ENCODE measurements around the gene RAB37.

The RAB37 gene

DNA sequence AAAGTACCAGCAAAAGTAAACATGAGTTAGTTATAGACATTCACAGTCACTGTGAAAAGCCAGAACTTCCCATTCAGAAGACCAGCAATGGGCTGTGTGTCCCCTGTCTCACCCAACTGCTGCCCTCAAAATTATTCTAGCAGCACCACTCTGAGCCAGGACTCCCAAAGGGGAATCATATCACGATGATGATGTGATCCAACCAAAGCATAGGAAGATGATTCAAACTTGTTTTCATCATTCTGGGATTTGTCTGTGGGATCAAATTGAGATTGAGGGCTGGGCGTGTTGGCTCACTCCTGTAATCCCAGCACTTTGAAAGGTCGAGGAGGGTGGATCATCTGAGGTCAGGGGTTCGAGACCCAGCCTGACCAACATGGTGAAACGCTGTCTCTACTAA is 45.5 kb downstream of the RAB37 start:
- no peak for DNase-seq

DNA sequence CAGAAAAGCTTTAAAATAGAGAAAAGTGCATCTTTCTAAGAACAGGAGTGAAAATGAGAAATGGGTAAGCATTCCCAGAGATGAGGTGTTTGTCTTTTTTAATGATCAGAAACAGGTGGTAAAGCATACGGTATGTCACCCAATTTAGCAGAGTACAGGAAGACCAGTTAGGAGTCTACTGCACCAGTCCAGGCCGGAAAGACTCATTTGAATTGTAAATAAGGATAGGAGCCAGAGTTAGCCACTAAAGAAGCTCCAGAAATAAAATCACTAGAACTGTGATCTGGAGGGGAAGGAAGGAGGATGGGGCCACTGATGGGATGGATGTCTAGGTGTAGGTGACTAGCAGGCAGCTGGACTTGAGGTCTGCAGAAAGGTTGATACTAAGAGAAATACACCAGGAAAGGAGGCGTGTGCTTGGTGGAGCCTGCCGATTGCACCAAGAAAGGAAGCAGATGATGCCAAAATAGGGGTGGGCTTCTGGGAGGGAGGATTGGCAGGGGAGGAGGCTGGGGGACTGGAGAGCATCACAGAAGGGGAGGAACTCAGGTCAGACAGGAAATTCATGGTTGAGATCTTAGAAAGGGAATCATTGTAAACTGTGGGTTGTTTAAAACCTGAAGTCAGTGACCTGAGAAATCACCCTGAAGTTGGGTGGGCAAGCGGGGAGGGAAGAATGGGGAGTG is 47.2 kb downstream of the RAB37 start:
- DNase-seq, result peak in 1 of 2 experiments; percentile 10

DNA sequence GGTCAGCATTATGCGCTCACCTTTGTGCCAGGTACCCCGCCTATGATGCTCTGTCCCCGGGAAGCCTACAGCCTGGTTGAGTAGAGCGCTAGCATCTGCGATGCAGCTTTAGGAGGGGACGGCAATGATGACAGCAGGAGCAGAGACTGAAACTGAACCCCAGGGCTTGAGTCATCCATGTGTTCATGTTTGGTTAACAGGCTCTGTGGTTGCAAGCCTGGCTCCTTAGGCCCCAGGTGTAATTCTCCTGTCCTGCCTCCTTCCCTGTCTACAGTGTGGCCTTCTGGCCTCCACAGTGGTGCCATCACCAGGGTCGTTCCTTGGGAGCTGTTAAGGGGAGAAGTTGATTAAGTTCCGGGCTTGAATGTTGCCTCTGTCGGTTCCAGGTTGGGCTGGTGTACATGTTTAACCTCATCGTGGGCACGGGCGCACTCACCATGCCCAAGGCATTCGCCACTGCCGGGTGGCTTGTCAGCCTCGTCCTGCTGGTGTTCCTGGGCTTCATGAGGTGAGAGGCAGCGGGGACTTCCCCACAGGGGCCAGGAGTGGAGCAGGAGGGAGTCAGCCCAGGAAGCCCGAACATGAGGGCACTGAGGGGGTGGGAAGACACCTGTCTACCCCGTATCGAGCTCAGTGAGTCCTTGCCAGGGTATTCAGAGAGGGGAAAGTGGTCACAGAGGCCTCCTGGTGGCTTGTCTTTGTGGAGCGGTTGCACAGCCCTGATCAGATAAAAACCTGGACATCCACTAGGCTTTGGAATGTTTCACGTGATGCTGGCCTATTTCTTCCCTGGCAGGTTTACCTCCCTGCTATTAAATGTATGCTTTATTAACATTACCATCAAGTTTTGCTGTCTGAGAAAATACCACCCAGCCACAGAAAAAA is 48.3 kb downstream of the RAB37 start:
- DNase-seq, result no peak

DNA sequence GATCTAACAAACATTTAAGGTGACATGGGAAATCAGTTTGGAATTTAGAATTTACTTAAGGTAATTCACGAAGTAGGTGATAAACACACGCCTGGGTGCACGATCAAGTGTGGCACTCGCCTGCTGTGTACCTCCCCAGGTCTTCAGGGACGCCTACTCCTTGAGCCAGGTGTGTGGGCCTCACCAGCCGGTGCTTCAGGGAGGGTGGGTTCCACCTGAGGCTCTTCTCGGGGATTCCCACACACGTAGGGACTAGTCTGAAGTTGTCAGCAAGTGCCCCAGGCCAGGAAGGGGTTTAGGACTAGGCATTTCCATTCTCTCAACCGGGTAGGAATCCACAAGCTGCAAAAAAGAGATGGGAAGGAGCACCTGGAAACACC is 48.9 kb downstream of the RAB37 start:
- no peak for DNase-seq

DNA sequence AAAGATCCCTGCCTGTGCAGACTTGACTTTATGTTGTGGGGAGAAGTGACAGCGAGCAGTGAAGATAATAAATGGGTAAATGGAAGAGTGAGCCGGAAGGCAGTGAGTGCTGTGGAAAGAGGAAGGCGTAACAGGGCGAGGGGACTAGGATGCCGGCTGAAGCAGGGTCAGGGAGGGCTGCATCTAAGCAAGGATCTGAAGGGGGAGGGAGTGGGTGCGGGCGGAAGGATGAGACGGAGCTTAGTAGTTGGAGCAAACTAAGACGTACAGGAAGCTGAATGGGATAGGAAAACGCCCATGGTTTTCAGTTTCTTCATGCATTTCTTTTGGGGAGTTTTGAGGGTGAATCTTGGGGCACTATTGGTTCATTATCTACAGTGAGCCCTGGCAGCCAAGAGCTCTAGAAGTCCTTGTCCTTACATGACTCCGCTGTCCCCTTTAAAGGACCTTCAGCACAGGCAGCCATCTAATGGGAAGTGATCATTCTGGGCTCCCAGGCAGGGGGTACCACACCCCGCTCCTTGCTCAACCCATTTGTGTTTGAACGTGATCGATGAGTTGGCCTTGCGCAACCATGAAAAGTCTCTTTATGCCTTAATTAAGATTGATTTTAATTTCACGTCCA is 49.5 kb downstream of the RAB37 start:
- no peak for DNase-seq

DNA sequence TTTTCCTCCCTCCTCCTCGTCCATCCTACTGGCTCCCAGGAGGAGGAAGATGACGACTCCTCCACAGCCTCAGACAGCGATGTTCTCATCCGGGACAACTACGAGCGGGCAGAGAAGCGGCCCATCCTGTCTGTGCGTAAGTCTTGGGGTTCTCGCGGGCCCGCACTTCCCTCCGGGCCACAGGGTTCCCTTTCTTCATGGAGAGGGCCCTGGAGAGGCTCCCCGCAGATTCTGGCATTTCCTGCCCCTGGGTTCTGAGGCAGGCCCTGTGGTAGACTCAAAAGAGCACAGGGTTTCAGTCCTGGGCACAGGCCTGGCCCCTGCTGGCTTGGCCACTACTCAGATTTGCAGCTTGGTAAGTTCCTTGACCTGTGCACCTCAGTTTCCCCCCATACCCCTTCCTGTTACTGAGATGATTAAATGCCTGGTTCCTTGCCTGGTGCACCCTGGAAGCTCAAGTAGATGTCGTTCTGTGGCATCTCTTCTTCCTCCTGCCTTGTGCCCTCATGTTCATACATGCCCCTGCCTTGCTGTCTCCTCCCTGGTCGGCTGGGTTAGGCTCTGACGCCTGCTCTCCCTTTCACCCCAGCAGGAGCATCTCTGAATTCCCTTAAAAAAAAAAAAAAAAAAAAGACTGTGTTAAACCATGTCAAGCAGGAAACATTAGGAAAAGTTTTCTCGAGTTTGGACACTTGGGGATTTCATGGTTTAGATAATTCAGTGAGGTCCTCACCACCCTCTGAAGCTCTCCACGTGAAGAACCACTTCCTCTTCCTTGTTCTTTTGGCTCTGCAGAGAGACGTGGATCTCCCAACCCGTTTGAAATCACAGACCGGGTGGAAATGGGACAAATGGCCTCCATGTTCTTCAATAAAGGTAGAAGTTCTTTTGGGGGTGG is 53.4 kb downstream of the RAB37 start:
- DNase-seq, result no peak

DNA sequence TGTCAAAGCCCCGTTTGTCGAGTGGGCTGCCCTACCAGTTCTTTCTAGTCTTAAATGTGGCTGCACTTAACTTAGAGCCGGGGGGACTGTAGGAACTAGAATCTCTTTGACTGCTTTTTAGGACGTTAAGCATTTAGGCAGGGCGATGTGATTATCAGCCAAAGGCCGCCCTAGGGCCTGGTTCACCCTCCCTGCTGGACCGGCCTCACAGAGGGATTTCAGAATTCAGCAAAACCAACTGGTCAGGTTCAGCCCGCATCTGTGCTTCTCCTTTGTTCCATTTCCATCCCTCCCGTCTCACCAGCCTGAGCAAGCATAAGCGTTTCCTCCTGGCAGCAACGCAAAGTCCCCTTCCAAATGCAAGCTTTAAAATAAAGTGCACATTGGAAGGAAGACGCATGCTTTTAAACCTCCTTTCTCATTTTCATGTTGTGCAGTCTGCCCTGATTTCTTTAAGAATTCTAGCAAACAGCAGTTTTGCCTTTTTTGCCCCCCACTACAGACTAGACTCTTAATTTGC is 55.6 kb downstream of the RAB37 start:
- DNase-seq, result no peak

DNA sequence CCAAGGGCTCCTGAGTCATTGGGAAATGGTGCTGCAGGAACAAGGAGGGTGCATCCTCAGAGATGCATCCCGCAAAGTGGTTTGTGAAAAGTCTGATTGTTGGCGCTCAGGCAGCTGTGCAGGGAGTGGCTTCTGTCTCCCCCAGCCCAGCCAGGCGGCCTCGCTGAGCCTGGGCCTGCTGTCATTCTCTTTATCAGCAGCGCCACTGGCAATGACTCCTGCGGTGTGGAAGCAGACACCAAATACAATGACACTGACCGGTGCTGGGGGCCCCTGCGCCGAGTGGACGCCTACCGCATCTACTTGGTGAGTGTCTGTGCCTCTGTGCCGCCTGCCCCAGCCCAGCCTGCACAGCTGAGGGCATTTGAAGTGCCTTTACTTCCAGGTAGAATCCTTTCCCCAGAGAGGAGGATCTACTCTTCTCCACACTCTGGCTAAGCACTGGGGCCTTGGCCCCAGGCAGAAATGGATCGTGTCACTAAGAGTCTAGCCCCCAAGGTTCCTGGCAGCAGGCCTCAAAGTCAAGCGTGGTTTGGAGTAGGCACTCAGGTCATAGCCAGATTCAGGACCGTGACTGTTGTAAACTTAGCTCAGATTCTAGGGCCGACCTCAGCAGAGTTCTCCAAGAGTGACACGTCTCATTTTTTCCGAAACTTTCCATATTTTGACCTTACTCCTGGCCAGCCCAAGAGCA is 58.4 kb downstream of the RAB37 start:
- no peak for DNase-seq

DNA sequence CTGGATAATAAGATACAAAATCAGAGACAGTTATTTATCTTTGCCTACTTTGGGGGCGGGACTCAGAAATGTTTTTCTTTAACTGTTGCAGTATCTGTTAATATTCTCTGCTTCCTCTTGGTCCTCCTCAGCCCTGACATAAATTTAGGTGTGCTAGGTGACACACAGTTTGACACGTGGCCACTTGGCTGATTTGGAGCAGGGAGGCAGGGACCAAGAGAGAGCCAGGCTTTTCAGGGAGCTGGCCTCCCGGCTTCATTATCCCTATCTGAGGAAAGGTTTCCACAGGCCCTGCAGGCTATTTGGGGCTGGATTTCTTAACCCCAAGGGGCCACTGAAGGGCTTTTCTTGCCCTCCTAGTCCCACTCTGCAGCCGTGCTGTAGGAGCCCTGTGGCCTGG is 59.2 kb downstream of the RAB37 start:
- no peak for DNase-seq

DNA sequence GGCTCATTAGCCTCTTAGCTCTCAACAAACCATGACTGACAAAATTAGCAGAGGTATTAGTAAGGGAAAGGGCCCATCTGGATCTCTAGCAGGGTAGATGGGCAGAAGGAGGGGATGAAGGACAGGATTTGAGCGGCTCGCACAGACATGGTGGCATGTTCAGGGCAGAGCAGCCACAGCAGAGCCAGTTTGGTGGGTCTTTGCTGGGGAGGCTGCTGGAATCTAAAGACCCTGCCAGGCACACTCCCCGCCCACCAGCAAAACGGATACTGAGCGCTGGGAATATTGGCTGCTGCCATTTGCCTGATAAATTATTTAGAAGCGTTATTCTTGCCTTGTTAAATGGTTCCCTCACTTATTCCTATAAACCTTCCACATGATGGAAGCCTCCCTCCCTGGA is 59.8 kb downstream of the RAB37 start:
- DNase-seq, result no peak

All from NCI-H526 (cell line).